Right lung (tissue), 5 donors: ENCODE results near the gene LRRC25. TPM values are rescaled to one million over a fixed set of nuclear protein-coding genes. Genes with fewer than 3 reads are reported as not detected.
"Not testable (repeated sequence)": the region's sequence is repeated elsewhere in the genome, so short reads cannot be mapped to it uniquely, and the experiment has no call there.

Experiments
- DNase-seq, 2 donors: peaks; one replicate each; pipeline ENCODE4 v3.0.0-alpha.2; 2013
- polyA plus RNA-seq, 5 donors: library from polyadenylated mRNA; unstranded; fragments of 120-200 nt; gene quantifications; one replicate each; pipeline versions ENCODE4 v1.2.1 to v1.2.3, GENCODE V29; 2013; ENCODE audit warnings: inconsistent platforms in 1 of 5, low replicate concordance in 1 of 5; ENCODE audit not compliant: insufficient read length in 5 of 5, insufficient read depth in 1 of 5

The LRRC25 gene
- polyA plus RNA-seq, 5 donors = 0.80 to 2.3 (median 1.6) TPM

- DNase-seq = no peak
Measured at GRCh38 chr19:18408053-18408476, 10.6 kb upstream of the LRRC25 start.

GRCh38 chr19:18406749-18407148, 9.3 kb upstream of the LRRC25 start:
- DNase-seq = no peak

- DNase-seq = not testable (repeated sequence)
Measured at GRCh38 chr19:18405754-18406153, 8.3 kb upstream of the LRRC25 start.

- DNase-seq = not testable (repeated sequence)
Measured at GRCh38 chr19:18402455-18403248, 5.2 kb upstream of the LRRC25 start.

GRCh38 chr19:18401580-18402112, 4.2 kb upstream of the LRRC25 start:
- no peak for DNase-seq

- DNase-seq = no peak
Measured at GRCh38 chr19:18399008-18399407, 1.6 kb upstream of the LRRC25 start.

GRCh38 chr19:18396471-18397241, 766 bp downstream of the LRRC25 start:
- no peak for DNase-seq

GRCh38 chr19:18393836-18394235, 3.6 kb downstream of the LRRC25 start:
- no peak for DNase-seq

- no peak for DNase-seq
Measured at GRCh38 chr19:18392926-18393325, 4.5 kb downstream of the LRRC25 start.

- no peak for DNase-seq
Measured at GRCh38 chr19:18392417-18392816, 5.0 kb downstream of the LRRC25 start.

GRCh38 chr19:18391509-18392075, 5.8 kb downstream of the LRRC25 start:
- no peak for DNase-seq

GRCh38 chr19:18390065-18390907, 7.1 kb downstream of the LRRC25 start:
- no peak for DNase-seq

- DNase-seq = no peak
Measured at GRCh38 chr19:18389726-18390064, 7.7 kb downstream of the LRRC25 start.

- no peak for DNase-seq
Measured at GRCh38 chr19:18388960-18389725, 8.3 kb downstream of the LRRC25 start.

- peak; percentile 78 to 79 for DNase-seq
Measured at GRCh38 chr19:18388100-18388959, 9.1 kb downstream of the LRRC25 start.

GRCh38 chr19:18386543-18387271, 10.7 kb downstream of the LRRC25 start:
- no peak for DNase-seq

GRCh38 chr19:18385675-18386542, 11.5 kb downstream of the LRRC25 start, which contains the start of gene GDF15:
TSS of gene GDF15 (plus strand) at chr19:18386158. CDS start at chr19:18386190, 32 bp downstream.
- DNase-seq = peak in 1 of 2 donors; percentile 55

- no peak for DNase-seq
Measured at GRCh38 chr19:18385359-18385674, 12.1 kb downstream of the LRRC25 start.
